GM12878 (cell line): ENCODE results near the gene DUSP22. TPM values are rescaled to one million over a fixed set of nuclear protein-coding genes. Genes with fewer than 3 reads are reported as not detected.
A peak's percentile ranks its signal among the peaks of the same experiment; 100 is the strongest.

Source experiments
- CBFB ChIP-seq: IDR thresholded peaks from 2 replicates; pipeline ENCODE4 v1.6.1; 2016; ENCODE audit warnings: antibody characterized with exemption, low read depth
- CUX1 ChIP-seq: IDR thresholded peaks from 2 replicates; pipeline ENCODE4 v1.6.1; 2012; ENCODE audit warnings: improper control_type of control experiment, low read depth, low read length; ENCODE audit not compliant: insufficient replicate concordance
- EZH2 ChIP-seq: IDR thresholded peaks from 2 replicates; pipeline ENCODE4 v1.6.1; 2012; ENCODE audit warnings: low read depth, mild to moderate bottlenecking, control low read depth, inconsistent platforms, low read length, borderline replicate concordance; ENCODE audit not compliant: control insufficient read depth
- FOXM1 ChIP-seq: IDR thresholded peaks from 2 replicates; pipeline ENCODE4 v1.6.1; 2012; ENCODE audit warnings: low read depth, mild to moderate bottlenecking, inconsistent platforms, low read length, moderate library complexity
- IRF3 ChIP-seq: fragments of 450-650 bp; IDR thresholded peaks from 2 replicates; pipeline ENCODE4 v1.6.1; 2014; ENCODE audit warnings: mild to moderate bottlenecking
- KLF5 ChIP-seq: fragments of 450-650 bp; IDR thresholded peaks from 2 replicates; pipeline ENCODE4 v1.6.1; 2014; ENCODE audit warnings: mild to moderate bottlenecking; ENCODE audit not compliant: partially characterized antibody
- NBN ChIP-seq: fragments of 450-650 bp; IDR thresholded peaks from 2 replicates; pipeline ENCODE4 v1.6.1; 2016
- NFIC ChIP-seq: IDR thresholded peaks from 2 replicates; pipeline ENCODE4 v1.6.1; 2012; ENCODE audit warnings: low read depth, mild to moderate bottlenecking, inconsistent platforms, low read length, moderate library complexity
- NR2C1 ChIP-seq: fragments of 450-650 bp; IDR thresholded peaks from 2 replicates; pipeline ENCODE4 v1.6.1; 2017; ENCODE audit warnings: antibody characterized with exemption, mild to moderate bottlenecking, moderate library complexity
- PAX8 ChIP-seq: fragments of 450-650 bp; IDR thresholded peaks from 2 replicates; pipeline ENCODE4 v1.6.1; 2017; ENCODE audit warnings: mild to moderate bottlenecking, moderate library complexity
- PKNOX1 ChIP-seq: fragments of 450-650 bp; IDR thresholded peaks from 2 replicates; pipeline ENCODE4 v1.6.1; 2016; ENCODE audit warnings: mild to moderate bottlenecking
- POLR2AphosphoS5 ChIP-seq: IDR thresholded peaks from 2 replicates; pipeline ENCODE4 v1.6.1; 2011; ENCODE audit warnings: mild to moderate bottlenecking, low read length, inconsistent platforms
- RB1 ChIP-seq: fragments of 450-650 bp; formaldehyde crosslinking; IDR thresholded peaks from 2 replicates; pipeline ENCODE4 v1.6.1; 2017; ENCODE audit warnings: mild to moderate bottlenecking, borderline replicate concordance
- RELA ChIP-seq: fragments of 450-650 bp; IDR thresholded peaks from 2 replicates; pipeline ENCODE4 v1.8.0; 2014; ENCODE audit warnings: borderline replicate concordance; ENCODE audit not compliant: partially characterized antibody
- SMC3 ChIP-seq: IDR thresholded peaks from 2 replicates; pipeline ENCODE4 v1.6.1; 2011; ENCODE audit warnings: low read length, improper control_type of control experiment, borderline replicate concordance
- SPI1 ChIP-seq: IDR thresholded peaks from 2 replicates; pipeline ENCODE4 v1.6.1; 2011; ENCODE audit warnings: low read depth, mild to moderate bottlenecking, low read length, moderate library complexity, borderline replicate concordance; ENCODE audit not compliant: insufficient read depth
- ZBED1 ChIP-seq: IDR thresholded peaks from 2 replicates; pipeline ENCODE4 v1.6.1; 2016; ENCODE audit warnings: borderline replicate concordance
- ZBTB4 ChIP-seq: fragments of 450-650 bp; formaldehyde crosslinking; IDR thresholded peaks from 2 replicates; pipeline ENCODE4 v1.4.0; 2022; ENCODE audit warnings: mild to moderate bottlenecking, moderate library complexity
- ZNF24 ChIP-seq: fragments of 450-650 bp; IDR thresholded peaks from 2 replicates; pipeline ENCODE4 v1.6.1; 2017; ENCODE audit warnings: antibody characterized with exemption, mild to moderate bottlenecking
- ZNF274 ChIP-seq: IDR thresholded peaks from one replicate; pipeline ENCODE4 v1.8.0; 2011; ENCODE audit not compliant: insufficient read length, insufficient read depth
- ZNF622 ChIP-seq: fragments of 450-650 bp; IDR thresholded peaks from 2 replicates; pipeline ENCODE4 v1.6.1; 2017; ENCODE audit warnings: mild to moderate bottlenecking, inconsistent platforms
- polyA plus RNA-seq, 11 experiments: library from polyadenylated mRNA; depleted of rRNA in 4 of 11; unstranded in 6 of 11; stranded (reverse) in 5 of 11; fragments of >200 nt; fragmentation: Nextera tagmentation in 4 of 11; fragmentation: Illumina TruSeq in 1 of 11; extraction: Ambion mirVana in 4 of 11; extraction: Trizol in 1 of 11; gene quantifications; 1 replicate in 1 of 11; 2 replicates in 10 of 11; pipeline versions ENCODE4 v1.2.1 to v1.2.3, GENCODE V29; 2011 to 2016; ENCODE audit warnings: inconsistent platforms in 2 of 11, missing spikeins in 2 of 11, low read depth in 1 of 11
- total RNA-seq, 4 experiments: library from RNA; depleted of rRNA in 3 of 4; stranded (reverse); fragments of >200 nt in 3 of 4; fragmentation: Illumina TruSeq in 1 of 4; extraction: Trizol in 1 of 4; gene quantifications; 2 replicates each; pipeline versions ENCODE4 v1.2.1 to v1.2.3, GENCODE V29; 2013 to 2021

Gene DUSP22
- total and polyA plus RNA-seq, 10 of the 15 experiments (the other 5 are each of a cell fraction or from before 2014, with no cell fraction given): 78.9 to 156 (median 107) TPM

- TF ChIP-seq SPI1 (peak; percentile 90), NFIC (no peak), PKNOX1 (no peak; the same call in 1 of the 2 replicates), SMC3 (0 out of 2 replicates have a peak, but pooled peaks have one; percentile 8), KLF5 (peak; percentile 83), ZNF274 (no peak), CBFB (no peak), FOXM1 (no peak), RB1 (0 out of 2 replicates have a peak, but pooled peaks have one; percentile 30), ZNF622 (no peak), POLR2AphosphoS5 (peak; percentile 70; the same call in 1 of the 2 replicates), ZBTB4 (CRISPR knock-in tag) (no peak), NR2C1 (no peak; the same call in 1 of the 2 replicates), ZNF24 (peak; percentile 68; the same call in 1 of the 2 replicates), ZBED1 (no peak), NBN (peak; percentile 95), RELA (no peak), IRF3 (no peak), EZH2 (no peak), PAX8 (no peak), CUX1 (peak; percentile 85)
Observed at GRCh38 chr6:317448-318144, 25.3 kb downstream of the DUSP22 start (continued).
